Neuronal stem cell (in vitro differentiated cells): ENCODE data around the gene RAB12.

Source experiments
- DNase-seq: peaks from one replicate; pipeline ENCODE4 v3.0.0-alpha.2; 2013; ENCODE audit warnings: low spot score
- H2AFZ ChIP-seq: one replicate; pipeline ENCODE4 v1.6.1; 2013; ENCODE audit warnings: mild to moderate bottlenecking, low read length, inconsistent platforms
- H2AK5ac ChIP-seq: 2 replicates; pipeline ENCODE4 v1.6.1; 2013; ENCODE audit warnings: low read depth, mild to moderate bottlenecking, inconsistent platforms, low read length, moderate library complexity, mixed read lengths
- H2BK120ac ChIP-seq: 2 replicates; pipeline ENCODE4 v1.6.1; 2013; ENCODE audit warnings: low read depth, mild to moderate bottlenecking, inconsistent platforms, low read length, moderate library complexity, mixed read lengths
- H2BK12ac ChIP-seq: one replicate; pipeline ENCODE4 v1.6.1; 2013; ENCODE audit warnings: low read length, inconsistent platforms
- H2BK15ac ChIP-seq: 2 replicates; pipeline ENCODE4 v1.6.1; 2013; ENCODE audit warnings: mild to moderate bottlenecking, low read length, inconsistent platforms, mixed read lengths
- H2BK5ac ChIP-seq: one replicate; pipeline ENCODE4 v1.6.1; 2013; ENCODE audit warnings: inconsistent platforms, mild to moderate bottlenecking, low read length, moderate library complexity
- H3K14ac ChIP-seq: one replicate; pipeline ENCODE4 v1.6.1; 2013; ENCODE audit warnings: low read length, inconsistent platforms
- H3K18ac ChIP-seq: 2 replicates; pipeline ENCODE4 v1.6.1; 2013; ENCODE audit warnings: low read length, inconsistent platforms
- H3K23ac ChIP-seq: 2 replicates; pipeline ENCODE4 v1.6.1; 2013; ENCODE audit warnings: low read depth, mild to moderate bottlenecking, mixed read lengths, low read length, inconsistent platforms; ENCODE audit not compliant: poor library complexity
- H3K27ac ChIP-seq: replicated peaks from 3 replicates; pipeline ENCODE4 v1.5.1; 2013; ENCODE audit warnings: low read length, inconsistent platforms
- H3K27me3 ChIP-seq, 3 experiments: 2 replicates each; pipeline ENCODE4 v1.6.1; 2013; ENCODE audit warnings: low read length in 3 of 3, mild to moderate bottlenecking in 2 of 3, inconsistent platforms in 1 of 3, low read depth in 1 of 3, mixed read lengths in 1 of 3, moderate library complexity in 1 of 3; ENCODE audit not compliant: control insufficient read depth in 3 of 3, insufficient read depth in 3 of 3
- H3K36me3 ChIP-seq, 2 donors: replicated peaks in 1 of 2; 2 replicates each; pipeline ENCODE4 v1.6.1; 2013; ENCODE audit warnings: low read length in 2 of 2; ENCODE audit not compliant: control insufficient read depth in 2 of 2, insufficient read depth in 2 of 2
- H3K4ac ChIP-seq: 2 replicates; pipeline ENCODE4 v1.6.1; 2013; ENCODE audit warnings: inconsistent platforms, mild to moderate bottlenecking, low read length, moderate library complexity
- H3K4me1 ChIP-seq, 2 donors: 1 replicate in 1 of 2; 2 replicates in 1 of 2; pipeline ENCODE4 v1.6.1; 2013; ENCODE audit warnings: low read length in 2 of 2, low read depth in 1 of 2; ENCODE audit not compliant: control insufficient read depth in 2 of 2, insufficient read depth in 1 of 2
- H3K4me2 ChIP-seq: one replicate; pipeline ENCODE4 v1.6.1; 2013; ENCODE audit warnings: mild to moderate bottlenecking, low read length, inconsistent platforms; ENCODE audit not compliant: insufficient read depth, poor library complexity, severe bottlenecking
- H3K4me3 ChIP-seq, 2 donors: 2 replicates each; pipeline ENCODE4 v1.5.1; 2013; ENCODE audit warnings: low read length in 2 of 2, mild to moderate bottlenecking in 2 of 2, inconsistent platforms in 1 of 2, moderate library complexity in 1 of 2
- H3K79me1 ChIP-seq: one replicate; pipeline ENCODE4 v1.6.1; 2013; ENCODE audit warnings: low read depth, mild to moderate bottlenecking, inconsistent platforms, low read length, moderate library complexity
- H3K9ac ChIP-seq: one replicate; pipeline ENCODE4 v1.6.1; 2013; ENCODE audit warnings: mild to moderate bottlenecking, low read depth, low read length, inconsistent platforms; ENCODE audit not compliant: poor library complexity
- H3K9me3 ChIP-seq, 2 donors: replicated peaks in 1 of 2; 2 replicates each; pipeline versions ENCODE3 to v1.6.1; 2013; ENCODE audit warnings: low read length in 2 of 2, mild to moderate bottlenecking in 2 of 2, inconsistent platforms in 1 of 2, low read depth in 1 of 2, mixed read lengths in 1 of 2, moderate library complexity in 1 of 2; ENCODE audit not compliant: control insufficient read depth in 2 of 2, insufficient read depth in 1 of 2
- H4K8ac ChIP-seq: one replicate; pipeline ENCODE4 v1.6.1; 2013; ENCODE audit warnings: low read depth, mild to moderate bottlenecking, inconsistent platforms, low read length, moderate library complexity
- H4K91ac ChIP-seq: one replicate; pipeline ENCODE4 v1.6.1; 2013; ENCODE audit warnings: low read length, low read depth, mild to moderate bottlenecking, inconsistent platforms; ENCODE audit not compliant: poor library complexity
- WGBS, 2 donors: extraction: QIAGEN DNeasy Blood & Tissue Kit; methylation state at CpG; one replicate each; pipeline ENCODE4 v1.1.7; 2013; ENCODE audit warnings: missing lambda C conversion rate in 2 of 2, mixed read lengths in 1 of 2; ENCODE audit not compliant: insufficient read length in 2 of 2, insufficient replicate concordance in 1 of 2; ENCODE audit errors: extremely low coverage in 2 of 2; 5-methylcytosine and 5-hydroxymethylcytosine counted together

Gene RAB12

GRCh38 chr18:8627107-8627472, 17.9 kb downstream of the RAB12 start:
- no peak overlapping the region for H4K91ac ChIP-seq
- H3K4me1 ChIP-seq: no peaks in the 10 kb centered on the region
- H3K4me3 ChIP-seq: no peak overlapping the region
- no peak overlapping the region for H3K14ac ChIP-seq
- no peak overlapping the region for H3K4ac ChIP-seq
- H3K79me1 ChIP-seq: peaks cover 5% of the 10 kb centered on the region
- H3K9me3 ChIP-seq: peaks cover 0 to 2% of the 10 kb centered on the region in 2 donors
- H3K27me3 ChIP-seq: no peaks in the 10 kb centered on the region
- no peak for DNase-seq
- no peak overlapping the region for H2BK12ac ChIP-seq
- H3K36me3 ChIP-seq: peaks cover 12 to 72% of the 10 kb centered on the region in 2 donors
- H2BK5ac ChIP-seq: no peak overlapping the region
- no CpG with 5 or more reads among the region's 11 CpGs for WGBS, 2 donors
- H3K18ac ChIP-seq: no peak overlapping the region
- no peak overlapping the region for H3K23ac ChIP-seq
- H2AFZ ChIP-seq: no peak overlapping the region
- no peak overlapping the region for H3K9ac ChIP-seq
- H3K4me2 ChIP-seq: no peak overlapping the region
- H3K27ac ChIP-seq: no peak overlapping the region
- no peak overlapping the region for H2AK5ac ChIP-seq
- H4K8ac ChIP-seq: no peak overlapping the region
- H2BK15ac ChIP-seq: no peak overlapping the region
- no peak overlapping the region for H2BK120ac ChIP-seq

GRCh38 chr18:8627540-8627939, 18.3 kb downstream of the RAB12 start:
- H3K4ac ChIP-seq: no peak overlapping the region
- peaks cover 12 to 77% of the 10 kb centered on the region in 2 donors for H3K36me3 ChIP-seq
- H4K8ac ChIP-seq: no peak overlapping the region
- no peak overlapping the region for H4K91ac ChIP-seq
- no peak overlapping the region for H2AFZ ChIP-seq
- H2AK5ac ChIP-seq: no peak overlapping the region
- H3K9me3 ChIP-seq: peaks cover 0 to 2% of the 10 kb centered on the region in 2 donors
- H2BK5ac ChIP-seq: no peak overlapping the region
- H3K9ac ChIP-seq: no peak overlapping the region
- no peak overlapping the region for H3K18ac ChIP-seq
- DNase-seq: no peak
- no peak overlapping the region for H3K4me3 ChIP-seq
- no peak overlapping the region for H3K23ac ChIP-seq
- H3K14ac ChIP-seq: no peak overlapping the region
- no CpG with 5 or more reads among the region's 4 CpGs for WGBS, 2 donors
- no peak overlapping the region for H3K4me2 ChIP-seq
- no peak overlapping the region for H2BK12ac ChIP-seq
- H2BK15ac ChIP-seq: no peak overlapping the region
- peaks cover 5% of the 10 kb centered on the region for H3K79me1 ChIP-seq
- no peaks in the 10 kb centered on the region for H3K4me1 ChIP-seq
- H2BK120ac ChIP-seq: no peak overlapping the region
- no peak overlapping the region for H3K27ac ChIP-seq
- H3K27me3 ChIP-seq: no peaks in the 10 kb centered on the region

GRCh38 chr18:8629602-8630001, 20.4 kb downstream of the RAB12 start:
- Histone ChIP-seq H3K9me3 (no peaks in the 10 kb centered on the region), H3K27me3 (no peaks in the 10 kb centered on the region), H3K14ac (no peak overlapping the region), H2BK5ac (no peak overlapping the region), H2BK12ac (no peak overlapping the region), H3K36me3 (peaks cover 24 to 95% of the 10 kb centered on the region in 2 donors), H2AFZ (no peak overlapping the region), H3K4ac (no peak overlapping the region), H3K9ac (no peak overlapping the region), H4K91ac (no peak overlapping the region), H2BK120ac (no peak overlapping the region), H3K4me3 (peak overlapping the region in 1 of 2 donors; percentile 31), H3K4me1 (no peaks in the 10 kb centered on the region), H2AK5ac (no peak overlapping the region), H2BK15ac (no peak overlapping the region), H3K27ac (no peak overlapping the region), H3K79me1 (peaks cover 3% of the 10 kb centered on the region), H3K18ac (no peak overlapping the region), H3K4me2 (no peak overlapping the region), H3K23ac (no peak overlapping the region), H4K8ac (no peak overlapping the region)
- no CpG with 5 or more reads among the region's 3 CpGs for WGBS, 2 donors
- no peak for DNase-seq

- no peak overlapping the region for H3K23ac ChIP-seq
- H2AK5ac ChIP-seq: no peak overlapping the region
- peaks cover 3% of the 10 kb centered on the region for H3K79me1 ChIP-seq
- no peak overlapping the region for H3K4ac ChIP-seq
- H3K27ac ChIP-seq: no peak overlapping the region
- no peaks in the 10 kb centered on the region for H3K4me1 ChIP-seq
- no peak overlapping the region for H3K18ac ChIP-seq
- H2BK5ac ChIP-seq: no peak overlapping the region
- no peak overlapping the region for H2BK120ac ChIP-seq
- H3K9me3 ChIP-seq: no peaks in the 10 kb centered on the region
- no CpG with 5 or more reads among the region's 2 CpGs for WGBS, 2 donors
- no peak overlapping the region for H3K4me3 ChIP-seq
- DNase-seq: no peak
- H2AFZ ChIP-seq: no peak overlapping the region
- H4K91ac ChIP-seq: no peak overlapping the region
- no peak overlapping the region for H4K8ac ChIP-seq
- H3K14ac ChIP-seq: no peak overlapping the region
- peaks cover 25 to 95% of the 10 kb centered on the region in 2 donors for H3K36me3 ChIP-seq
- no peak overlapping the region for H2BK15ac ChIP-seq
- H2BK12ac ChIP-seq: no peak overlapping the region
- no peak overlapping the region for H3K4me2 ChIP-seq
- H3K27me3 ChIP-seq: no peaks in the 10 kb centered on the region
- no peak overlapping the region for H3K9ac ChIP-seq
These were observed 21.3 kb downstream of the RAB12 start for GRCh38 chr18:8630546-8630945.
